Activated CD4-positive, alpha-beta T cell treated with anti-CD3 and anti-CD28 coated beads, Interleukin-2, Interleukin-6, amounts not matched to agents 100 ng/mL and 50 ng/mL, durations not matched to agents 16 hours and 8 hours (primary cell): Measurements from ENCODE around the gene CCNB1IP1.
"Not testable (repeated sequence)": the region's sequence is repeated elsewhere in the genome, so short reads cannot be mapped to it uniquely, and the experiment has no call there.

Experiments used
- DNase-seq: peaks from one replicate; pipeline ENCODE4 v3.0.0-alpha.2; 2020

Gene CCNB1IP1

GRCh38 chr14:20331053-20331613 lies 1.9 kb downstream of the CCNB1IP1 start:
- DNase-seq: peak; percentile 19

- no peak for DNase-seq
Observed at GRCh38 chr14:20329355-20329754, 3.7 kb downstream of the CCNB1IP1 start.

DNA sequence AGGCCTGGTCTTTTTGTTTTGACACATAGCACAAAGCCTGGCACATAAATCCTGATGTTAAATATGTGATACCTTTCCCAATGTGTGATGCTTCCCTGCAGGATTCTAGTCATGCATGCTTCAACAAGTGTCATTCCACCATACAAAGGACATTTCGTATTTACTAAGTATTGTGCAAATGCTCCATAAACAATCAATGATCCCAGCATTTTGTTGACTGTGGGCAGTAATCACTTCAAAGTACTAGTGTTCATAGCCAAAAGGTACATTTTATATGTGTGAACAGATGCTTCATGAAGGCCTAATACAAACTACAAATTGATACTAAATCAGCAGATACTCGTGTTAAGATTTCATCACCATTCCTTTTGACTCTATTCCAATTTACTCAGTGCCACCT lies 4.4 kb downstream of the CCNB1IP1 start:
- no peak for DNase-seq

DNA sequence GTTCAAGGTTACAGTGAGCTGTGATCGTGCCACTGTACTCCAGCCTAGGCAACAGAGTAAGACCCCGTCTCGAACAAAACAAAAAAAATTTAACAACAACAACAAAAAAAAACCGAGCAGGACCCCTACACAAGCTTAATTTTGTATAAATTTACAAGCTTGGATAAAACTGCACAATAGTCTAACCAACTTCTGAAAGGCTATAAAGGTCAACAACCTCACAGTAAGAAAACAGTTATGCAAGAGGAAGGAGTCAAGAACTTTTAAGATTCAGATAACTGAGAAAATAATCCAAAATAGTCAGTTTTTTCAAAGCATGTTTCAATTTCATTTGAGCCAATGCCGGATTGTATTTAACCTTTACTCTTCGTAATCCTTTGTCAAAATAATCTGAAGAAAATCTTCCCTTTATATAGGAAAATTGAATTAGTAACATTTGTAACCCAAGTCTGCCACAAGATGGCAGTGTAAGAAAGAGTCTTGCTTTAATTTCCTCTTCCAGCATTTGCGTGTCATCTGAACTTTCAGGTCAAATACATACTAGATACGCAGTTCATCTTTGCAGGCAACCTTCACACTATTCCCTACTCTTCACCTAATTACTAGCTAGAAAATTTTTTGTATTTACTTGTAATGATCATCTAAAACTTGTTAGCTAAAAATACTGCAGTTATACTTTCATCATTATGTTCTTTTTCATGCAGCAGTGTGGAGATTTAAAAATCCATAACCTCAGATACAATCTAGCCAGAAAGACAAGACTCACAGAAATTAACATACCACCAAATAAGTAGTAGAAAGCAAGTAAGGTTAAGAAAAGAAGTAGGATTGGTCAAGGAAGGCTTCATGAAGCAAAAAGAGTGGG lies 5.8 kb downstream of the CCNB1IP1 start:
- DNase-seq: peak; percentile 77

- no peak for DNase-seq
Observed at GRCh38 chr14:20317720-20318119, 15.4 kb downstream of the CCNB1IP1 start.

DNA sequence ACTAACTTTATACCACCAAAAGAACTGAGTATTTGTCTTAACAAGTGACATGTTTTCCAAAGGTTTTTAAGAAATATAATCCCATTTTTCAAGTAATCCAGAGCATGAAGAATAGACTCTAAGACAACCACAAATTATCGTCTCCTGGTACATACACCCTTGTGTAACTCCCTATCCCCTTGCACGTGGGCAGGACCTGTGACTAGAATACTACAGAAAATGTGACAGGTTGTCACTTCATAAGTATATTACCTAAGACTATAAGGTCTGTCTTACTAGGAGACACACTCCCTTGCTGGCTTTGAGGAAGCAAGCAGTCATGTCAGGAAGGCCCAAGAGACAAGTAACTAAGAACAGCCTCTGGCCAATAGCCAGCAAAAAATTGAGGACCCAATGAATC lies 19.1 kb downstream of the CCNB1IP1 start:
- no peak for DNase-seq

GRCh38 chr14:20306079-20306423 lies 27.0 kb downstream of the CCNB1IP1 start:
- no peak for DNase-seq

- peak; percentile 92 for DNase-seq
Observed at GRCh38 chr14:20305265-20306078, 27.6 kb downstream of the CCNB1IP1 start, which contains the start of gene TTC5. TTC5 (minus strand) TSS chr14:20305951; CDS start chr14:20305937, 14 bp downstream.

DNA sequence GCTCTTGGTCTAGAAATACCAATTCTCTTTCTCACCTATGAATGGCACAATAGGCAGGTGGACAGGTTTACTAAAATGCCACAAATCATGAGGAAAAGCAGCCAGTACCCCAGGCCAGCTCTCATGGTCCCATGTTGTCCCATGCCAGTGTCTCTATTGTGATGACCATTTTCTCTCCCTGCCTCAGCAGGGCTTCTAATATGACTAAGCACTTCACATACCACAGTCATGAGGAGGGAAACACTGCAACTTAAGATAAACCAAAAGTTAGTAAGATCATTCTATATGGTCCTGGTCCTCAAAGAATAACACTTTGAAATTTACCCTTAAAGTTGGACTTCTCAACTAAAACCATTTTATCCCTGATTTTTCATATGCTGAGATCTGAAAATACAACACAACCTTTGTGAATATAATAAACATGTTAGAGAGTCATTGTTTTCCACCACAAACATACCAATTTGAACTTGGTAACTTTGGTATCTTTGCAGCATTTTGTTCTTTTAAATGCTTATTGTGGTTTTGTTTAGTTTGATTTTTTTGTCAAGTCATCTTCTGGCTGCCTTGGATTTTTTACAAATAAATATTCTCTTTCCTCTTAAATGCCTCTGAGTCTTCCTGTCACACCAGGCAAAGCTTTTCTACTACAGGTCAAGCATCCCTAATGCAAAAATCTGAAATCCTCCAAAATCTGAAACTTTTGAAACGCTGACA lies 30.9 kb downstream of the CCNB1IP1 start:
- DNase-seq: peak; percentile 36

- peak; percentile 13 for DNase-seq
Observed at GRCh38 chr14:20295067-20295466, 38.0 kb downstream of the CCNB1IP1 start.

- DNase-seq: no peak
Observed at GRCh38 chr14:20294636-20295035, 38.4 kb downstream of the CCNB1IP1 start.

GRCh38 chr14:20281998-20282397 lies 51.1 kb downstream of the CCNB1IP1 start:
- not testable (repeated sequence) for DNase-seq

GRCh38 chr14:20280265-20280664 lies 52.8 kb downstream of the CCNB1IP1 start:
- not testable (repeated sequence) for DNase-seq

GRCh38 chr14:20278414-20278813 lies 54.7 kb downstream of the CCNB1IP1 start:
- no peak for DNase-seq

GRCh38 chr14:20277409-20277808 lies 55.7 kb downstream of the CCNB1IP1 start:
- DNase-seq: no peak

DNA sequence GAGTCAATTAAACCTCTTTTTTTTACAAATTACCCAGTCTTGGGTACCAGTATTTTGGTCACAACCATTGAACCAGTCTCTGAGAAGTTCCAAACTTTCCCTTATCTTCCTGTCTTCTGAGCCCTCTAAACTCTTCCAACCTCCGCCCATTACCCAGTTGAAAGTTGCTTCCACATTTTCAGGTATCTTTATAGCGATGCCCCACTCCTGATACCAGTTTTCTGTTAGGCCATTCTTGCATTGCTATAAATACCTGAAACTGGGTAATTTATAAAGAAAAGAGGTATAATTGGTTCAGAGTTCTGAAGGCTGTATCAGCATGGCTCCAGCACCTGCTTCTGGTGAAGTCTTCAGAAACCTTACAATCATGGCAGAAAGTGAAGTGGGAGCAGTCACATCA lies 59.0 kb downstream of the CCNB1IP1 start:
- DNase-seq: no peak

- DNase-seq: not testable (repeated sequence)
Observed at GRCh38 chr14:20264361-20264760, 68.7 kb downstream of the CCNB1IP1 start.

DNA sequence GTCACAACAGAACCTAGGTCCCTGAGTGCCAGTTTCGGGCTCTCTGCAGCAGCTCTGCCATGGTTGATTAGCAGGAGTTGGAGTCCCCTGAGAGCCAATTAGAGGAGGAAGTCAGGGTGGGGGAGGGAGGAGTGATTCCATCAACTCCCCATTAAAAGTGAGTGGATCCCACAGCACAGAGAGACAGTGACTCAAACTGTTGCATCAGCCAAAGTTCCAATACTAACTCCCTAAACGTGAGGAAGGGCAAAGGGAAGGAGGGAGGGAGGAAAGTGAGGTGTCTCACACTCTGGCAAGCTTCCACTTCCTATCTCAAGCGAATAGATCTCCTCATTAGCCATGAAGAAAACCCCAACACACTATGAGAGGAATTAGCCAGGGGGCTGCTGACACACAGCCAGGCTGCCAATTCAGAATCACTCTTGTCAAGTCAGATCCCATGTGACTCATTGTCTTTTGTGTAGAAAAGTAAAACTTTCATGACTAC lies 70.4 kb downstream of the CCNB1IP1 start:
- DNase-seq: no peak
